H9 (cell line): ENCODE results near the gene DPCD. TPM values are rescaled to one million over a fixed set of nuclear protein-coding genes. Genes with fewer than 3 reads are reported as not detected.

ENCODE experiments used
- DNase-seq: peaks from one replicate; pipeline ENCODE4 v3.0.0-alpha.2; 2017
- H2AFZ ChIP-seq: one replicate; pipeline ENCODE4 v1.6.1; 2013; ENCODE audit warnings: mild to moderate bottlenecking, low read length, control low read depth, moderate library complexity
- H2AK5ac ChIP-seq: 2 replicates; pipeline ENCODE4 v1.6.1; 2013; ENCODE audit warnings: low read length, control low read depth, mixed read lengths; ENCODE audit not compliant: insufficient read length
- H2BK120ac ChIP-seq: one replicate; pipeline ENCODE4 v1.6.1; 2013; ENCODE audit warnings: low read depth, mild to moderate bottlenecking, low read length, control low read depth, inconsistent platforms; ENCODE audit not compliant: poor library complexity, severe bottlenecking
- H2BK12ac ChIP-seq: 2 replicates; pipeline ENCODE4 v1.6.1; 2013; ENCODE audit warnings: low read length, control low read depth, mixed read lengths, low read depth; ENCODE audit not compliant: insufficient read length
- H2BK15ac ChIP-seq: 2 replicates; pipeline ENCODE4 v1.6.1; 2013; ENCODE audit warnings: low read depth, low read length, control low read depth
- H2BK20ac ChIP-seq: one replicate; pipeline ENCODE4 v1.6.1; 2013; ENCODE audit warnings: low read depth, mild to moderate bottlenecking, low read length, control low read depth, inconsistent platforms; ENCODE audit not compliant: poor library complexity, severe bottlenecking
- H2BK5ac ChIP-seq: 2 replicates; pipeline ENCODE4 v1.6.1; 2013; ENCODE audit warnings: low read length, control low read depth, mixed read lengths; ENCODE audit not compliant: insufficient read length
- H3K14ac ChIP-seq: 2 replicates; pipeline ENCODE4 v1.6.1; 2013; ENCODE audit warnings: low read length, control low read depth; ENCODE audit not compliant: insufficient read depth
- H3K18ac ChIP-seq: 2 replicates; pipeline ENCODE4 v1.6.1; 2013; ENCODE audit warnings: low read depth, mild to moderate bottlenecking, mixed read lengths, low read length, control low read depth; ENCODE audit not compliant: insufficient read length
- H3K23ac ChIP-seq: 2 replicates; pipeline ENCODE4 v1.6.1; 2013; ENCODE audit warnings: low read length, control low read depth, mixed read lengths, low read depth; ENCODE audit not compliant: insufficient read length
- H3K23me2 ChIP-seq: 2 replicates; pipeline ENCODE4 v1.6.1; 2013; ENCODE audit warnings: low read depth, mild to moderate bottlenecking, mixed read lengths, low read length, control low read depth; ENCODE audit not compliant: insufficient read length, poor library complexity, severe bottlenecking
- H3K27ac ChIP-seq: 2 replicates; pipeline ENCODE4 v1.5.1; 2013; ENCODE audit warnings: low read length, control low read depth, mixed read lengths, low read depth; ENCODE audit not compliant: insufficient read length
- H3K27me3 ChIP-seq: 2 replicates; pipeline ENCODE4 v1.6.1; 2013; ENCODE audit warnings: low read length, control low read depth, inconsistent platforms; ENCODE audit not compliant: insufficient read depth
- H3K4ac ChIP-seq: 2 replicates; pipeline ENCODE4 v1.6.1; 2013; ENCODE audit warnings: low read depth, mild to moderate bottlenecking, control low read depth, inconsistent platforms, low read length, moderate library complexity
- H3K4me1 ChIP-seq: 2 replicates; pipeline ENCODE4 v1.6.1; 2013; ENCODE audit warnings: low read length, control low read depth, inconsistent platforms; ENCODE audit not compliant: insufficient read depth
- H3K4me2 ChIP-seq: 2 replicates; pipeline ENCODE4 v1.6.1; 2013; ENCODE audit warnings: low read length, control low read depth, mixed read lengths; ENCODE audit not compliant: insufficient read length, insufficient read depth
- H3K56ac ChIP-seq: 2 replicates; pipeline ENCODE4 v1.6.1; 2013; ENCODE audit warnings: low read depth, mild to moderate bottlenecking, mixed read lengths, low read length, control low read depth; ENCODE audit not compliant: insufficient read length
- H3K79me1 ChIP-seq: 2 replicates; pipeline ENCODE4 v1.6.1; 2013; ENCODE audit warnings: low read depth, mild to moderate bottlenecking, moderate library complexity, low read length, control low read depth, inconsistent platforms; ENCODE audit not compliant: insufficient read depth, poor library complexity, severe bottlenecking
- H3K79me2 ChIP-seq: 2 replicates; pipeline ENCODE4 v1.6.1; 2013; ENCODE audit warnings: low read length, control low read depth, inconsistent platforms; ENCODE audit not compliant: insufficient read depth
- H3K9ac ChIP-seq: 2 replicates; pipeline ENCODE4 v1.6.1; 2013; ENCODE audit warnings: low read length, control low read depth, mixed read lengths; ENCODE audit not compliant: insufficient read length; ENCODE audit errors: extremely low read depth
- H3K9me3 ChIP-seq: one replicate; pipeline ENCODE4 v1.6.1; 2013; ENCODE audit warnings: low read depth, low read length, inconsistent platforms; ENCODE audit not compliant: control insufficient read depth
- H3T11ph ChIP-seq: one replicate; pipeline ENCODE4 v1.6.1; 2013; ENCODE audit warnings: mild to moderate bottlenecking, low read length, control low read depth, inconsistent platforms
- H4K20me1 ChIP-seq: one replicate; pipeline ENCODE4 v1.6.1; 2013; ENCODE audit not compliant: control insufficient read depth, insufficient read length, insufficient read depth
- H4K5ac ChIP-seq: 2 replicates; pipeline ENCODE4 v1.6.1; 2013; ENCODE audit warnings: low read depth, mild to moderate bottlenecking, mixed read lengths, low read length, control low read depth; ENCODE audit not compliant: insufficient read length
- H4K8ac ChIP-seq: replicated peaks from 2 replicates; pipeline ENCODE4 v1.6.1; 2013; ENCODE audit warnings: low read length, control low read depth, mixed read lengths, low read depth; ENCODE audit not compliant: insufficient read length
- H4K91ac ChIP-seq: 2 replicates; pipeline ENCODE4 v1.6.1; 2013; ENCODE audit warnings: low read depth, mild to moderate bottlenecking, moderate library complexity, mixed read lengths, low read length, control low read depth; ENCODE audit not compliant: insufficient read length
- H3K27ac Mint-ChIP-seq, 3 experiments: 2 replicates in 2 of 3; 3 replicates in 1 of 3; pipeline ENCODE4 v1.8.0; 2020 to 2021; ENCODE audit warnings: mixed read lengths in 3 of 3, mild to moderate bottlenecking in 1 of 3, moderate library complexity in 1 of 3
- H3K27me3 Mint-ChIP-seq: 2 replicates; pipeline ENCODE4 v1.8.0; 2021; ENCODE audit warnings: low read depth, mild to moderate bottlenecking, moderate library complexity, mixed read lengths
- H3K36me3 Mint-ChIP-seq, 3 experiments: 2 replicates in 2 of 3; 3 replicates in 1 of 3; pipeline ENCODE4 v1.8.0; 2020 to 2021; ENCODE audit warnings: low read depth in 3 of 3, mixed read lengths in 3 of 3; ENCODE audit not compliant: insufficient read depth in 1 of 3
- H3K4me1 Mint-ChIP-seq, 2 experiments: 2 replicates each; pipeline ENCODE4 v1.8.0; 2020; ENCODE audit warnings: mixed read lengths in 2 of 2
- H3K4me3 Mint-ChIP-seq, 2 experiments: 2 replicates in 1 of 2; 3 replicates in 1 of 2; pipeline ENCODE4 v1.8.0; 2020 to 2021; ENCODE audit warnings: mild to moderate bottlenecking in 2 of 2, mixed read lengths in 2 of 2, moderate library complexity in 1 of 2
- H3K9me3 Mint-ChIP-seq, 2 experiments: 2 replicates in 1 of 2; 3 replicates in 1 of 2; pipeline ENCODE4 v1.8.0; 2020; ENCODE audit warnings: mild to moderate bottlenecking in 2 of 2, mixed read lengths in 2 of 2, moderate library complexity in 1 of 2
- WGBS: extraction: QIAGEN DNeasy Blood & Tissue Kit; methylation state at CpG from one replicate; pipeline ENCODE4 v1.1.7; 2013; ENCODE audit warnings: missing lambda C conversion rate, low lambda C conversion rate, mixed read lengths; ENCODE audit not compliant: insufficient read length; ENCODE audit errors: extremely low coverage; 5-methylcytosine and 5-hydroxymethylcytosine counted together
- total RNA-seq: library from RNA; stranded (reverse); gene quantifications from 2 replicates; pipeline ENCODE4 v1.2.1, GENCODE V29; 2021
- TF ChIP-seq, protein P1 (sequence below): fragments of 200-600 bp; sonication (generic); conservative IDR thresholded peaks from 3 replicates; pipeline ENCODE4 v1.8.0; 2021; ENCODE audit warnings: antibody characterized with exemption, mild to moderate bottlenecking

DPCD gene
- total RNA-seq, 1 experiment from 2014 or later = 21.8 TPM

GRCh38 chr10:101563007-101563406, 25.1 kb upstream of the DPCD start:
- H2AK5ac ChIP-seq = no peak overlapping the region
- Mint-ChIP-seq H3K27ac (no peak overlapping the region), H3K27me3 (peaks cover 52% of the 10 kb centered on the region), H3K4me3 (no peak overlapping the region), H3K36me3 (no peaks in the 10 kb centered on the region; a peak in 1 of 7 replicates), H3K9me3 (no peaks in the 10 kb centered on the region; a peak in 1 of 5 replicates), H3K4me1 (peaks cover 9 to 15% of the 10 kb centered on the region in 2 experiments)
- no peak overlapping the region for H2BK15ac ChIP-seq
- H3K4me1 ChIP-seq = no peaks in the 10 kb centered on the region
- no peak overlapping the region for H3K18ac ChIP-seq
- TF ChIP-seq, protein P1, sequence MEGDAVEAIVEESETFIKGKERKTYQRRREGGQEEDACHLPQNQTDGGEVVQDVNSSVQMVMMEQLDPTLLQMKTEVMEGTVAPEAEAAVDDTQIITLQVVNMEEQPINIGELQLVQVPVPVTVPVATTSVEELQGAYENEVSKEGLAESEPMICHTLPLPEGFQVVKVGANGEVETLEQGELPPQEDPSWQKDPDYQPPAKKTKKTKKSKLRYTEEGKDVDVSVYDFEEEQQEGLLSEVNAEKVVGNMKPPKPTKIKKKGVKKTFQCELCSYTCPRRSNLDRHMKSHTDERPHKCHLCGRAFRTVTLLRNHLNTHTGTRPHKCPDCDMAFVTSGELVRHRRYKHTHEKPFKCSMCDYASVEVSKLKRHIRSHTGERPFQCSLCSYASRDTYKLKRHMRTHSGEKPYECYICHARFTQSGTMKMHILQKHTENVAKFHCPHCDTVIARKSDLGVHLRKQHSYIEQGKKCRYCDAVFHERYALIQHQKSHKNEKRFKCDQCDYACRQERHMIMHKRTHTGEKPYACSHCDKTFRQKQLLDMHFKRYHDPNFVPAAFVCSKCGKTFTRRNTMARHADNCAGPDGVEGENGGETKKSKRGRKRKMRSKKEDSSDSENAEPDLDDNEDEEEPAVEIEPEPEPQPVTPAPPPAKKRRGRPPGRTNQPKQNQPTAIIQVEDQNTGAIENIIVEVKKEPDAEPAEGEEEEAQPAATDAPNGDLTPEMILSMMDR = no peak
- no peak overlapping the region for H4K8ac ChIP-seq
- no peak overlapping the region for H2BK5ac ChIP-seq
- H2BK20ac ChIP-seq = no peak overlapping the region
- no peak overlapping the region for H2BK120ac ChIP-seq
- H3K23me2 ChIP-seq = no peaks in the 10 kb centered on the region
- H3K56ac ChIP-seq = no peak overlapping the region
- DNase-seq = peak; percentile 13
- H4K5ac ChIP-seq = no peak overlapping the region
- no peak overlapping the region for H3K27ac ChIP-seq
- no peak overlapping the region for H3K9ac ChIP-seq
- no peak overlapping the region for H3K4me2 ChIP-seq
- H3K14ac ChIP-seq = no peak overlapping the region
- H3K9me3 ChIP-seq = no peaks in the 10 kb centered on the region
- no peak overlapping the region for H2AFZ ChIP-seq
- no peak overlapping the region for H4K91ac ChIP-seq
- H4K20me1 ChIP-seq = no peaks in the 10 kb centered on the region
- no peak overlapping the region for H3K23ac ChIP-seq
- H2BK12ac ChIP-seq = no peak overlapping the region
- H3K4ac ChIP-seq = no peak overlapping the region
- WGBS = no CpG with 5 or more reads among the region's 3 CpGs
- no peak overlapping the region for H3T11ph ChIP-seq
- no peaks in the 10 kb centered on the region for H3K79me2 ChIP-seq
- H3K79me1 ChIP-seq = no peaks in the 10 kb centered on the region
- peaks cover 8% of the 10 kb centered on the region; the same call in 1 of the 2 replicates for H3K27me3 ChIP-seq
